HepG2 (cell line): ENCODE data around the gene AP1G1. TPM values are rescaled to one million over a fixed set of nuclear protein-coding genes. Genes with fewer than 3 reads are reported as not detected.
A peak's percentile ranks its signal among the peaks of the same experiment; 100 is the strongest.

Source experiments
- CREB1 ChIP-seq, 2 experiments: fragments of 450-650 bp in 1 of 2; IDR thresholded peaks; 2 replicates each; pipeline ENCODE4 v1.6.1; 2016 to 2017; ENCODE audit warnings: control low read depth in 1 of 2, mild to moderate bottlenecking in 1 of 2, missing compliant biosample characterization in 1 of 2, missing genetic modification characterization in 1 of 2
- ETV5 ChIP-seq: IDR thresholded peaks from 2 replicates; pipeline ENCODE4 v1.6.1; 2018; ENCODE audit warnings: missing biosample characterization, missing genetic modification reagents, inconsistent platforms, borderline replicate concordance
- FOXA1 ChIP-seq, 2 experiments: fragments of 450-650 bp in 1 of 2; sonication (generic) in 1 of 2; formaldehyde crosslinking in 1 of 2; IDR thresholded peaks; 2 replicates each; pipeline versions ENCODE4 v1.4.0 to v1.6.1; 2016 to 2020; ENCODE audit warnings: missing genetic modification reagents in 1 of 2
- HNF4G ChIP-seq, 2 experiments: sonication (generic) in 1 of 2; formaldehyde crosslinking in 1 of 2; IDR thresholded peaks; 2 replicates each; pipeline versions ENCODE4 v1.4.0 to v1.6.1; 2011 to 2020; ENCODE audit warnings: borderline replicate concordance in 2 of 2, low read depth in 2 of 2, mild to moderate bottlenecking in 2 of 2, low read length in 1 of 2, missing genetic modification reagents in 1 of 2, moderate library complexity in 1 of 2
- HOXA3 ChIP-seq: sonication (generic); formaldehyde crosslinking; IDR thresholded peaks from 2 replicates; pipeline ENCODE4 v1.5.0; 2020; ENCODE audit warnings: missing genetic modification reagents
- LCORL ChIP-seq, 2 experiments: fragments of 450-650 bp in 1 of 2; sonication (generic) in 1 of 2; formaldehyde crosslinking in 1 of 2; IDR thresholded peaks; 2 replicates each; pipeline versions ENCODE4 v1.5.0 to v1.6.1; 2017 to 2020; ENCODE audit warnings: antibody characterized with exemption in 1 of 2, missing genetic modification reagents in 1 of 2
- MAFF ChIP-seq: IDR thresholded peaks from 2 replicates; pipeline ENCODE4 v1.6.1; 2011; ENCODE audit warnings: low read depth, low read length, improper control_type of control experiment
- NBN ChIP-seq: fragments of 450-650 bp; conservative IDR thresholded peaks from 2 replicates; pipeline ENCODE4 v1.6.1; 2017
- SALL1 ChIP-seq: sonication (generic); formaldehyde crosslinking; IDR thresholded peaks from 2 replicates; pipeline ENCODE4 v1.8.0; 2022; ENCODE audit warnings: mild to moderate bottlenecking, missing genetic modification reagents
- SP4 ChIP-seq: sonication (generic); formaldehyde crosslinking; IDR thresholded peaks from 2 replicates; pipeline ENCODE4 v1.8.1; 2023; ENCODE audit warnings: mild to moderate bottlenecking, missing genetic modification reagents
- TAF15 ChIP-seq: fragments of 200-400 bp; formaldehyde crosslinking; IDR thresholded peaks from one replicate; pipeline ENCODE4 v1.6.1; 2018; ENCODE audit warnings: mild to moderate bottlenecking, low read depth, low read length; ENCODE audit not compliant: poor library complexity, severe bottlenecking
- TEAD3 ChIP-seq: optimal IDR thresholded peaks from 2 replicates; pipeline ENCODE3; 2016; ENCODE audit warnings: borderline replicate concordance
- ZNF253 ChIP-seq: sonication (generic); formaldehyde crosslinking; IDR thresholded peaks from 2 replicates; pipeline ENCODE4 v1.8.0; 2022; ENCODE audit warnings: mild to moderate bottlenecking, missing genetic modification reagents, borderline replicate concordance
- ZNF644 ChIP-seq: IDR thresholded peaks from 2 replicates; pipeline ENCODE4 v1.6.1; 2016; ENCODE audit warnings: low read depth
- polyA plus RNA-seq, 8 experiments: library from polyadenylated mRNA; depleted of rRNA in 3 of 8; stranded (reverse) in 7 of 8; unstranded in 1 of 8; fragments of >200 nt; fragmentation: Illumina TruSeq in 4 of 8; extraction: Trizol in 4 of 8; gene quantifications; 2 replicates each; pipeline versions ENCODE4 v1.2.1 to v1.2.3, GENCODE V29; 2011 to 2016; ENCODE audit warnings: low read depth in 4 of 8, missing spikeins in 1 of 8, mixed read lengths in 1 of 8; ENCODE audit not compliant: insufficient read depth in 1 of 8
- total RNA-seq, 5 experiments: library from RNA; depleted of rRNA; stranded (reverse); fragments of >200 nt; fragmentation: Illumina TruSeq; extraction: Trizol; gene quantifications; 2 replicates each; pipeline ENCODE4 v1.2.3, GENCODE V29; 2016; ENCODE audit warnings: low read depth in 1 of 5
- TF ChIP-seq, protein P1 (sequence below): sonication (generic); formaldehyde crosslinking; IDR thresholded peaks from 2 replicates; pipeline ENCODE4 v1.5.1; 2020; ENCODE audit warnings: mild to moderate bottlenecking, missing genetic modification reagents, borderline replicate concordance
- TF ChIP-seq, protein P2 (sequence below): sonication (generic); formaldehyde crosslinking; IDR thresholded peaks from 2 replicates; pipeline ENCODE4 v1.5.0; 2020; ENCODE audit warnings: missing genetic modification reagents
- TF ChIP-seq, protein P3 (sequence below): IDR thresholded peaks from 2 replicates; pipeline ENCODE4 v1.4.0; 2020; ENCODE audit warnings: mild to moderate bottlenecking, missing genetic modification reagents
- TF ChIP-seq, protein P4 (sequence below): IDR thresholded peaks from 2 replicates; pipeline ENCODE4 v1.6.1; 2012; ENCODE audit warnings: inconsistent platforms

AP1G1 gene
- total and polyA plus RNA-seq, 2 of the 13 experiments (the other 11 are each of a cell fraction or from before 2014, with no cell fraction given), result 62.2 to 66.2 TPM

DNA sequence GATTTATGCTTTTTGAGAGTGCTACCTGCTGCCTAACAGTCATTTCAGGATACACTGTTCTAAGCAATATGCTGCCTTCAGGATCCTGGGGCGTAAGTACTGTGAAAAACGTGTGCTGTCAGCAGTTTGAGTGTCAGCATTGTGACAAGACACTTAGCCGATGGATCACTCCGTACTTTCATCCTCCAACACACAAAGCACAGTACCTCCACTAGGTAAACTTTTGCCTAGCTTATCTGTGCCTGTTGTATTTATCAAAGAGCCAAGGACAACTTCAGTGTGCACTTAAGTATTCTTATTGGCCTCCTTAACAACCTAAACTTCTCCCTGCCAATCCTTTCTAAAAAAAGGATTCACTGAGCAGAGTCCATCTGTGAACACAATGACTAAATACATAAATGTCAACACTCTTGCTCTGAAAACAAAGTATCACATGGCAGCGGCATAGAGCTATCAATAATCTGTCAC, 50.3 kb downstream of the AP1G1 start (continued):
- TF ChIP-seq, protein P1, sequence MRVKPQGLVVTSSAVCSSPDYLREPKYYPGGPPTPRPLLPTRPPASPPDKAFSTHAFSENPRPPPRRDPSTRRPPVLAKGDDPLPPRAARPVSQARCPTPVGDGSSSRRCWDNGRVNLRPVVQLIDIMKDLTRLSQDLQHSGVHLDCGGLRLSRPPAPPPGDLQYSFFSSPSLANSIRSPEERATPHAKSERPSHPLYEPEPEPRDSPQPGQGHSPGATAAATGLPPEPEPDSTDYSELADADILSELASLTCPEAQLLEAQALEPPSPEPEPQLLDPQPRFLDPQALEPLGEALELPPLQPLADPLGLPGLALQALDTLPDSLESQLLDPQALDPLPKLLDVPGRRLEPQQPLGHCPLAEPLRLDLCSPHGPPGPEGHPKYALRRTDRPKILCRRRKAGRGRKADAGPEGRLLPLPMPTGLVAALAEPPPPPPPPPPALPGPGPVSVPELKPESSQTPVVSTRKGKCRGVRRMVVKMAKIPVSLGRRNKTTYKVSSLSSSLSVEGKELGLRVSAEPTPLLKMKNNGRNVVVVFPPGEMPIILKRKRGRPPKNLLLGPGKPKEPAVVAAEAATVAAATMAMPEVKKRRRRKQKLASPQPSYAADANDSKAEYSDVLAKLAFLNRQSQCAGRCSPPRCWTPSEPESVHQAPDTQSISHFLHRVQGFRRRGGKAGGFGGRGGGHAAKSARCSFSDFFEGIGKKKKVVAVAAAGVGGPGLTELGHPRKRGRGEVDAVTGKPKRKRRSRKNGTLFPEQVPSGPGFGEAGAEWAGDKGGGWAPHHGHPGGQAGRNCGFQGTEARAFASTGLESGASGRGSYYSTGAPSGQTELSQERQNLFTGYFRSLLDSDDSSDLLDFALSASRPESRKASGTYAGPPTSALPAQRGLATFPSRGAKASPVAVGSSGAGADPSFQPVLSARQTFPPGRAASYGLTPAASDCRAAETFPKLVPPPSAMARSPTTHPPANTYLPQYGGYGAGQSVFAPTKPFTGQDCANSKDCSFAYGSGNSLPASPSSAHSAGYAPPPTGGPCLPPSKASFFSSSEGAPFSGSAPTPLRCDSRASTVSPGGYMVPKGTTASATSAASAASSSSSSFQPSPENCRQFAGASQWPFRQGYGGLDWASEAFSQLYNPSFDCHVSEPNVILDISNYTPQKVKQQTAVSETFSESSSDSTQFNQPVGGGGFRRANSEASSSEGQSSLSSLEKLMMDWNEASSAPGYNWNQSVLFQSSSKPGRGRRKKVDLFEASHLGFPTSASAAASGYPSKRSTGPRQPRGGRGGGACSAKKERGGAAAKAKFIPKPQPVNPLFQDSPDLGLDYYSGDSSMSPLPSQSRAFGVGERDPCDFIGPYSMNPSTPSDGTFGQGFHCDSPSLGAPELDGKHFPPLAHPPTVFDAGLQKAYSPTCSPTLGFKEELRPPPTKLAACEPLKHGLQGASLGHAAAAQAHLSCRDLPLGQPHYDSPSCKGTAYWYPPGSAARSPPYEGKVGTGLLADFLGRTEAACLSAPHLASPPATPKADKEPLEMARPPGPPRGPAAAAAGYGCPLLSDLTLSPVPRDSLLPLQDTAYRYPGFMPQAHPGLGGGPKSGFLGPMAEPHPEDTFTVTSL, result 0 out of 2 replicates have a peak, but pooled peaks have one; percentile 41
- TF ChIP-seq TAF15 (no peak), ZNF644 (no peak), CREB1 (IDR thresholded peaks at IDR 0.05) (no peak), CREB1 (CRISPR knock-in tag; IDR thresholded peaks at IDR 0.05) (no peak), SALL1 (CRISPR knock-in tag) (peak; percentile 54; the same call in 1 of the 2 replicates), ETV5 (CRISPR knock-in tag) (no peak), HOXA3 (CRISPR knock-in tag) (no peak), MAFF (peak; percentile 89), NBN (no peak), HNF4G (IDR thresholded peaks at IDR 0.05; ENCODE audit: borderline replicate concordance, low read depth, low read length) (no peak), HNF4G (CRISPR knock-in tag; IDR thresholded peaks at IDR 0.05; ENCODE audit: borderline replicate concordance, low read depth) (no peak), ZNF253 (CRISPR knock-in tag) (no peak), TEAD3 (CRISPR knock-in tag) (peak; percentile 46), SP4 (no peak), FOXA1 (IDR thresholded peaks at IDR 0.05) (no peak), FOXA1 (CRISPR knock-in tag; IDR thresholded peaks at IDR 0.05) (peak; percentile 43), LCORL (IDR thresholded peaks at IDR 0.05) (no peak), LCORL (CRISPR knock-in tag; IDR thresholded peaks at IDR 0.05) (0 out of 2 replicates have a peak, but pooled peaks have one; percentile 10)
- TF ChIP-seq, protein P2, sequence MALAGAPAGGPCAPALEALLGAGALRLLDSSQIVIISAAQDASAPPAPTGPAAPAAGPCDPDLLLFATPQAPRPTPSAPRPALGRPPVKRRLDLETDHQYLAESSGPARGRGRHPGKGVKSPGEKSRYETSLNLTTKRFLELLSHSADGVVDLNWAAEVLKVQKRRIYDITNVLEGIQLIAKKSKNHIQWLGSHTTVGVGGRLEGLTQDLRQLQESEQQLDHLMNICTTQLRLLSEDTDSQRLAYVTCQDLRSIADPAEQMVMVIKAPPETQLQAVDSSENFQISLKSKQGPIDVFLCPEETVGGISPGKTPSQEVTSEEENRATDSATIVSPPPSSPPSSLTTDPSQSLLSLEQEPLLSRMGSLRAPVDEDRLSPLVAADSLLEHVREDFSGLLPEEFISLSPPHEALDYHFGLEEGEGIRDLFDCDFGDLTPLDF (CRISPR knock-in tag), result no peak
- TF ChIP-seq, protein P3, sequence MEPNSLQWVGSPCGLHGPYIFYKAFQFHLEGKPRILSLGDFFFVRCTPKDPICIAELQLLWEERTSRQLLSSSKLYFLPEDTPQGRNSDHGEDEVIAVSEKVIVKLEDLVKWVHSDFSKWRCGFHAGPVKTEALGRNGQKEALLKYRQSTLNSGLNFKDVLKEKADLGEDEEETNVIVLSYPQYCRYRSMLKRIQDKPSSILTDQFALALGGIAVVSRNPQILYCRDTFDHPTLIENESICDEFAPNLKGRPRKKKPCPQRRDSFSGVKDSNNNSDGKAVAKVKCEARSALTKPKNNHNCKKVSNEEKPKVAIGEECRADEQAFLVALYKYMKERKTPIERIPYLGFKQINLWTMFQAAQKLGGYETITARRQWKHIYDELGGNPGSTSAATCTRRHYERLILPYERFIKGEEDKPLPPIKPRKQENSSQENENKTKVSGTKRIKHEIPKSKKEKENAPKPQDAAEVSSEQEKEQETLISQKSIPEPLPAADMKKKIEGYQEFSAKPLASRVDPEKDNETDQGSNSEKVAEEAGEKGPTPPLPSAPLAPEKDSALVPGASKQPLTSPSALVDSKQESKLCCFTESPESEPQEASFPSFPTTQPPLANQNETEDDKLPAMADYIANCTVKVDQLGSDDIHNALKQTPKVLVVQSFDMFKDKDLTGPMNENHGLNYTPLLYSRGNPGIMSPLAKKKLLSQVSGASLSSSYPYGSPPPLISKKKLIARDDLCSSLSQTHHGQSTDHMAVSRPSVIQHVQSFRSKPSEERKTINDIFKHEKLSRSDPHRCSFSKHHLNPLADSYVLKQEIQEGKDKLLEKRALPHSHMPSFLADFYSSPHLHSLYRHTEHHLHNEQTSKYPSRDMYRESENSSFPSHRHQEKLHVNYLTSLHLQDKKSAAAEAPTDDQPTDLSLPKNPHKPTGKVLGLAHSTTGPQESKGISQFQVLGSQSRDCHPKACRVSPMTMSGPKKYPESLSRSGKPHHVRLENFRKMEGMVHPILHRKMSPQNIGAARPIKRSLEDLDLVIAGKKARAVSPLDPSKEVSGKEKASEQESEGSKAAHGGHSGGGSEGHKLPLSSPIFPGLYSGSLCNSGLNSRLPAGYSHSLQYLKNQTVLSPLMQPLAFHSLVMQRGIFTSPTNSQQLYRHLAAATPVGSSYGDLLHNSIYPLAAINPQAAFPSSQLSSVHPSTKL (CRISPR knock-in tag), result peak; percentile 55
- TF ChIP-seq, protein P4, sequence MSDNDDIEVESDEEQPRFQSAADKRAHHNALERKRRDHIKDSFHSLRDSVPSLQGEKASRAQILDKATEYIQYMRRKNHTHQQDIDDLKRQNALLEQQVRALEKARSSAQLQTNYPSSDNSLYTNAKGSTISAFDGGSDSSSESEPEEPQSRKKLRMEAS, result peak; percentile 34; the same call in 1 of the 2 replicates
